DND-41 (cell line): ENCODE data around the gene PRIM2.
"Not testable (repeated sequence)": the region's sequence is repeated elsewhere in the genome, so short reads cannot be mapped to it uniquely, and the experiment has no call there.

ENCODE experiments used
- ATAC-seq: fragments of 200-7000 bp; cut with Tn5 transposase; 3 replicates; pipeline ENCODE4 v1.9.1; 2021; ENCODE audit warnings: low read depth; ENCODE audit not compliant: insufficient read depth
- DNase-seq: peaks from one replicate; pipeline ENCODE4 v3.0.0-alpha.2; 2020
- H2AFZ ChIP-seq: 2 replicates; pipeline ENCODE4 v1.6.0; 2012; ENCODE audit warnings: low read depth, low read length
- H3K27ac ChIP-seq: 2 replicates; pipeline ENCODE4 v1.5.1; 2012; ENCODE audit warnings: low read length, inconsistent platforms
- H3K27me3 ChIP-seq: fragments of 200-600 bp; sonication (generic); 2 replicates; pipeline ENCODE4 v1.6.0; 2012; ENCODE audit warnings: low read length, mild to moderate bottlenecking, inconsistent platforms; ENCODE audit not compliant: insufficient read depth, poor library complexity
- H3K36me3 ChIP-seq: 2 replicates; pipeline ENCODE4 v1.5.1; 2012; ENCODE audit warnings: low read length, inconsistent platforms; ENCODE audit not compliant: insufficient read depth
- H3K4me1 ChIP-seq: 2 replicates; pipeline ENCODE4 v1.5.1; 2012; ENCODE audit warnings: mild to moderate bottlenecking, low read length; ENCODE audit not compliant: insufficient read depth
- H3K4me2 ChIP-seq: 2 replicates; pipeline ENCODE4 v1.6.0; 2012; ENCODE audit warnings: mild to moderate bottlenecking, moderate library complexity, low read length, inconsistent platforms; ENCODE audit not compliant: insufficient read depth
- H3K4me3 ChIP-seq, 2 experiments: fragments of 200-600 bp in 1 of 2; shearing (Covaris generic) in 1 of 2; 2 replicates each; pipeline ENCODE4 v1.5.1; 2012 to 2016; ENCODE audit warnings: inconsistent platforms in 2 of 2, low read length in 2 of 2, mild to moderate bottlenecking in 2 of 2, low read depth in 1 of 2, moderate library complexity in 1 of 2
- H3K79me2 ChIP-seq: 2 replicates; pipeline ENCODE4 v1.6.0; 2012; ENCODE audit warnings: low read length, inconsistent platforms; ENCODE audit not compliant: insufficient read depth
- H3K9ac ChIP-seq: 2 replicates; pipeline ENCODE4 v1.6.0; 2012; ENCODE audit warnings: low read depth, mild to moderate bottlenecking, inconsistent platforms, low read length, moderate library complexity
- H3K9me3 ChIP-seq: 2 replicates; pipeline ENCODE4 v1.5.1; 2012; ENCODE audit warnings: low read length, moderate library complexity, mild to moderate bottlenecking, inconsistent platforms; ENCODE audit not compliant: insufficient read depth, severe bottlenecking
- H4K20me1 ChIP-seq: 2 replicates; pipeline ENCODE4 v1.6.0; 2012; ENCODE audit warnings: low read length; ENCODE audit not compliant: insufficient read depth

Gene PRIM2

GRCh38 chr6:57631773-57632172 is 314.3 kb downstream of the PRIM2 start:
- not testable (repeated sequence) for H3K4me3 ChIP-seq, H3K9me3 ChIP-seq, H3K27me3 ChIP-seq, H3K9ac ChIP-seq, H3K4me2 ChIP-seq, H3K36me3 ChIP-seq, DNase-seq, H3K27ac ChIP-seq, H3K4me1 ChIP-seq, H4K20me1 ChIP-seq, H2AFZ ChIP-seq, H3K79me2 ChIP-seq, ATAC-seq

GRCh38 chr6:57658526-57658925 is 341.1 kb downstream of the PRIM2 start:
- not testable (repeated sequence) for H3K9ac ChIP-seq, H3K36me3 ChIP-seq, H3K27me3 ChIP-seq, H3K4me3 ChIP-seq, H2AFZ ChIP-seq, H3K27ac ChIP-seq, H4K20me1 ChIP-seq, H3K4me2 ChIP-seq, H3K79me2 ChIP-seq, H3K4me1 ChIP-seq, H3K9me3 ChIP-seq, DNase-seq, ATAC-seq

- H3K9me3 ChIP-seq, H3K36me3 ChIP-seq, H3K79me2 ChIP-seq, H4K20me1 ChIP-seq, H3K4me3 ChIP-seq, H3K4me2 ChIP-seq, ATAC-seq, H2AFZ ChIP-seq, H3K27me3 ChIP-seq, H3K27ac ChIP-seq, H3K4me1 ChIP-seq, H3K9ac ChIP-seq, DNase-seq: not testable (repeated sequence)
Observed at GRCh38 chr6:57659794-57660193, 342.4 kb downstream of the PRIM2 start.

- H3K9ac ChIP-seq, H3K4me1 ChIP-seq, H4K20me1 ChIP-seq, H3K79me2 ChIP-seq, H2AFZ ChIP-seq, H3K4me3 ChIP-seq, H3K27ac ChIP-seq, H3K9me3 ChIP-seq, DNase-seq, ATAC-seq, H3K4me2 ChIP-seq, H3K27me3 ChIP-seq, H3K36me3 ChIP-seq: not testable (repeated sequence)
Observed at GRCh38 chr6:57660940-57661339, 343.5 kb downstream of the PRIM2 start.

GRCh38 chr6:57668108-57668507 is 350.7 kb downstream of the PRIM2 start:
- DNase-seq, H3K79me2 ChIP-seq, H3K27ac ChIP-seq, H4K20me1 ChIP-seq, H3K36me3 ChIP-seq, ATAC-seq, H3K4me3 ChIP-seq, H2AFZ ChIP-seq, H3K9me3 ChIP-seq, H3K4me2 ChIP-seq, H3K27me3 ChIP-seq, H3K9ac ChIP-seq, H3K4me1 ChIP-seq: not testable (repeated sequence)

GRCh38 chr6:57671237-57671636 is 353.8 kb downstream of the PRIM2 start:
- not testable (repeated sequence) for ATAC-seq, H3K27me3 ChIP-seq, H3K4me3 ChIP-seq, H2AFZ ChIP-seq, H3K27ac ChIP-seq, H3K79me2 ChIP-seq, H3K4me2 ChIP-seq, H3K4me1 ChIP-seq, H3K36me3 ChIP-seq, H3K9ac ChIP-seq, H4K20me1 ChIP-seq, H3K9me3 ChIP-seq, DNase-seq
